Kidney (tissue), 14 donors: ENCODE results near the gene GRIPAP1. TPM values are rescaled to one million over a fixed set of nuclear protein-coding genes. Genes with fewer than 3 reads are reported as not detected.

Experiments
- DNase-seq, 5 donors: peaks; one replicate each; pipeline ENCODE4 v3.0.0-alpha.2; 2013 to 2020
- FAIRE-seq: peaks from 2 replicates; lab custom pipeline; 2012; peaks lifted over from hg19 to GRCh38; lab: Jason Lieb, UNC
- H3K27ac ChIP-seq, 2 donors: one replicate each; pipeline ENCODE4 v1.7.0; 2013; ENCODE audit warnings: low read depth in 2 of 2, low read length in 2 of 2, inconsistent platforms in 1 of 2
- H3K27me3 ChIP-seq: one replicate; pipeline ENCODE4 v1.7.1; 2013; ENCODE audit warnings: low read length, inconsistent platforms; ENCODE audit not compliant: control insufficient read depth, insufficient read depth
- H3K36me3 ChIP-seq, 3 donors: one replicate each; pipeline versions ENCODE4 v1.7.0 to v1.7.1; 2013; ENCODE audit warnings: low read length in 3 of 3, control low read depth in 1 of 3, inconsistent platforms in 1 of 3; ENCODE audit not compliant: insufficient read depth in 3 of 3, control insufficient read depth in 2 of 3
- H3K4me1 ChIP-seq, 3 donors: one replicate each; pipeline versions ENCODE4 v1.7.0 to v1.7.1; 2013; ENCODE audit warnings: low read length in 3 of 3, inconsistent platforms in 1 of 3, low read depth in 1 of 3; ENCODE audit not compliant: control insufficient read depth in 2 of 3, insufficient read depth in 2 of 3
- H3K4me3 ChIP-seq, 3 donors: one replicate each; pipeline versions ENCODE4 v1.7.0 to v1.8.1; 2013; ENCODE audit warnings: low read length in 3 of 3, control low read depth in 1 of 3, inconsistent platforms in 1 of 3
- H3K9ac ChIP-seq, 3 donors: one replicate each; pipeline versions ENCODE4 v1.7.0 to v1.7.1; 2013; ENCODE audit warnings: low read length in 3 of 3, control low read depth in 1 of 3, inconsistent platforms in 1 of 3
- H3K9me3 ChIP-seq, 3 donors: one replicate each; pipeline versions ENCODE4 v1.7.0 to v1.7.1; 2013; ENCODE audit warnings: low read length in 3 of 3, control low read depth in 1 of 3, inconsistent platforms in 1 of 3; ENCODE audit not compliant: control insufficient read depth in 2 of 3, insufficient read depth in 1 of 3
- CTCF ChIP-seq: IDR thresholded peaks from 3 replicates; pipeline ENCODE4 v1.5.1; 2012; ENCODE audit warnings: mild to moderate bottlenecking, moderate library complexity, borderline replicate concordance; ENCODE audit not compliant: insufficient read depth; ENCODE audit errors: extremely low read depth
- intact Hi-C: fragments of 100-400 bp; cut with DNase I; formaldehyde crosslinking; loops from one replicate; pipeline ENCODE4 v1.11.1; 2022
- polyA plus RNA-seq: library from polyadenylated mRNA; stranded (reverse); fragments of 350-450 nt; fragmentation: Illumina TruSeq; extraction: RNeasy Lipid Tissue Mini Kit (QIAGEN cat#74804); gene quantifications from one replicate; pipeline ENCODE4 v1.2.3, GENCODE V29; 2014; ENCODE audit warnings: low read depth, low replicate concordance; ENCODE audit not compliant: insufficient read depth
- total RNA-seq: library from RNA; stranded (reverse); fragmentation: NEBNext Ultra II Directional; extraction: Animal tissue kit (Norgen Biotek cat#: 25700); gene quantifications from one replicate; pipeline ENCODE4 v1.2.1, GENCODE V29; 2021
- donor health status: control.
- donor health status: control.
- donor health status: control.
- donor health status: control.
- donor health status: control.
- donor health status: DM: yes; HTN: yes; CAD: no.
- donor health status: Normal renal cell carcinoma (clear cell type).

Gene GRIPAP1
- total and polyA plus RNA-seq, 2 donors from 2014 or later = 24.0 to 52.8 TPM

GRCh38 chrX:48927123-48927522, 74.9 kb downstream of the GRIPAP1 start:
- intact Hi-C loops = no loop called here
- FAIRE-seq (no peak), DNase-seq (no peak)
- TF ChIP-seq CTCF = no peak
- no peak overlapping the region for H3K4me3 ChIP-seq
- H3K36me3 ChIP-seq = peaks cover 2 to 20% (median 4%) of the 10 kb centered on the region in 3 donors
- H3K4me1 ChIP-seq = no peaks in the 10 kb centered on the region
- no peaks in the 10 kb centered on the region for H3K27me3 ChIP-seq
- no peak overlapping the region for H3K27ac ChIP-seq
- no peak overlapping the region for H3K9ac ChIP-seq
- no peaks in the 10 kb centered on the region for H3K9me3 ChIP-seq

GRCh38 chrX:48924270-48924669, 77.8 kb downstream of the GRIPAP1 start:
- no peaks in the 10 kb centered on the region for H3K27me3 ChIP-seq
- H3K9ac ChIP-seq = no peak overlapping the region
- no peak for TF ChIP-seq CTCF
- FAIRE-seq = no peak
- intact Hi-C loops = no loop called here
- no peaks in the 10 kb centered on the region for H3K9me3 ChIP-seq
- peaks cover 0 to 10% (median 0%) of the 10 kb centered on the region in 3 donors for H3K4me1 ChIP-seq
- no peak overlapping the region for H3K4me3 ChIP-seq
- DNase-seq = no peak
- H3K36me3 ChIP-seq = peaks cover 2 to 14% (median 2%) of the 10 kb centered on the region in 3 donors
- H3K27ac ChIP-seq = no peak overlapping the region

GRCh38 chrX:48923771-48924170, 78.3 kb downstream of the GRIPAP1 start:
- DNase-seq (no peak), FAIRE-seq (no peak)
- peaks cover 2 to 14% (median 2%) of the 10 kb centered on the region in 3 donors for H3K36me3 ChIP-seq
- no peaks in the 10 kb centered on the region for H3K27me3 ChIP-seq
- peaks cover 0 to 10% (median 0%) of the 10 kb centered on the region in 3 donors for H3K4me1 ChIP-seq
- H3K27ac ChIP-seq = no peak overlapping the region
- no peaks in the 10 kb centered on the region for H3K9me3 ChIP-seq
- H3K4me3 ChIP-seq = no peak overlapping the region
- no peak overlapping the region for H3K9ac ChIP-seq
- intact Hi-C loops = no loop called here
- TF ChIP-seq CTCF = no peak

Other genes starting within 250 kb of the GRIPAP1 start
- 0.94 TPM for gene GLOD5, start 240.5 kb downstream of the GRIPAP1 start, total RNA-seq
- gene GLOD5, start 240.5 kb downstream of the GRIPAP1 start, polyA plus RNA-seq = 12.6 TPM
- 0.60 TPM for gene GATA1, start 215.7 kb downstream of the GRIPAP1 start, total RNA-seq
- gene GATA1, start 215.7 kb downstream of the GRIPAP1 start, polyA plus RNA-seq = not detected
- 96.9 TPM for gene HDAC6, start 200.2 kb downstream of the GRIPAP1 start, total RNA-seq
- gene HDAC6, start 200.2 kb downstream of the GRIPAP1 start, polyA plus RNA-seq = 123 TPM
- 0.19 TPM for gene ERAS, start 175.8 kb downstream of the GRIPAP1 start, total RNA-seq
- 0.43 TPM for gene ERAS, start 175.8 kb downstream of the GRIPAP1 start, polyA plus RNA-seq
- 131 TPM for gene PCSK1N, start 166.7 kb downstream of the GRIPAP1 start, total RNA-seq
- gene PCSK1N, start 166.7 kb downstream of the GRIPAP1 start, polyA plus RNA-seq = 331 TPM
- 44.8 TPM for gene TIMM17B, start 104.5 kb downstream of the GRIPAP1 start, total RNA-seq
- 109 TPM for gene TIMM17B, start 104.5 kb downstream of the GRIPAP1 start, polyA plus RNA-seq
- 61.3 TPM for gene PQBP1, start 104.3 kb downstream of the GRIPAP1 start, total RNA-seq
- 93.4 TPM for gene PQBP1, start 104.3 kb downstream of the GRIPAP1 start, polyA plus RNA-seq
- 34.2 TPM for gene SLC35A2, start 90.6 kb downstream of the GRIPAP1 start, total RNA-seq
- gene SLC35A2, start 90.6 kb downstream of the GRIPAP1 start, polyA plus RNA-seq = 29.3 TPM
- 29.6 TPM for gene PIM2, start 83.2 kb downstream of the GRIPAP1 start, total RNA-seq
- gene PIM2, start 83.2 kb downstream of the GRIPAP1 start, polyA plus RNA-seq = 8.7 TPM
- 56.2 TPM for gene OTUD5, start 44.7 kb downstream of the GRIPAP1 start, total RNA-seq
- 40.2 TPM for gene OTUD5, start 44.7 kb downstream of the GRIPAP1 start, polyA plus RNA-seq
- 2.2 TPM for gene KCND1, start 30.4 kb downstream of the GRIPAP1 start, total RNA-seq
- 0.92 TPM for gene KCND1, start 30.4 kb downstream of the GRIPAP1 start, polyA plus RNA-seq
- gene TFE3, start 41.1 kb upstream of the GRIPAP1 start, total RNA-seq = 47.3 TPM
- gene TFE3, start 41.1 kb upstream of the GRIPAP1 start, polyA plus RNA-seq = 32.8 TPM
- 13.7 TPM for gene CCDC120, start 56.7 kb upstream of the GRIPAP1 start, total RNA-seq
- gene CCDC120, start 56.7 kb upstream of the GRIPAP1 start, polyA plus RNA-seq = 5.2 TPM
- gene PRAF2, start 71.7 kb upstream of the GRIPAP1 start, total RNA-seq = 24.0 TPM
- 47.9 TPM for gene PRAF2, start 71.7 kb upstream of the GRIPAP1 start, polyA plus RNA-seq
- gene WDR45, start 77.6 kb upstream of the GRIPAP1 start, total RNA-seq = 67.4 TPM
- 72.4 TPM for gene WDR45, start 77.6 kb upstream of the GRIPAP1 start, polyA plus RNA-seq
- 20.4 TPM for gene GPKOW, start 121.5 kb upstream of the GRIPAP1 start, total RNA-seq
- gene GPKOW, start 121.5 kb upstream of the GRIPAP1 start, polyA plus RNA-seq = 21.4 TPM
- 11.6 TPM for gene MAGIX, start 160.5 kb upstream of the GRIPAP1 start, total RNA-seq
- gene MAGIX, start 160.5 kb upstream of the GRIPAP1 start, polyA plus RNA-seq = 34.0 TPM
- 139 TPM for gene PLP2, start 169.6 kb upstream of the GRIPAP1 start, total RNA-seq
- 58.6 TPM for gene PLP2, start 169.6 kb upstream of the GRIPAP1 start, polyA plus RNA-seq
- gene PRICKLE3, start 184.1 kb upstream of the GRIPAP1 start, total RNA-seq = 11.6 TPM
- 3.4 TPM for gene PRICKLE3, start 184.1 kb upstream of the GRIPAP1 start, polyA plus RNA-seq
- 4.0 TPM for gene SYP, start 197.9 kb upstream of the GRIPAP1 start, total RNA-seq
- gene SYP, start 197.9 kb upstream of the GRIPAP1 start, polyA plus RNA-seq = 7.2 TPM
- gene CACNA1F, start 231.1 kb upstream of the GRIPAP1 start, total RNA-seq = 0.25 TPM
- gene CACNA1F, start 231.1 kb upstream of the GRIPAP1 start, polyA plus RNA-seq = 0.15 TPM
- gene CCDC22, start 233.2 kb upstream of the GRIPAP1 start, total RNA-seq = 18.5 TPM
- 13.4 TPM for gene CCDC22, start 233.2 kb upstream of the GRIPAP1 start, polyA plus RNA-seq